Activated T-cell treated with anti-CD3 and anti-CD28 coated beads, Interleukin-2, amount 50 U/mL, for 24 hours (primary cell): ENCODE data around the gene FANCI.
A peak's percentile ranks its signal among the peaks of the same experiment; 100 is the strongest.

Experiments
- DNase-seq: peaks from one replicate; pipeline ENCODE4 v3.0.0-alpha.2; 2020
- H3K27ac Mint-ChIP-seq: 2 replicates; pipeline ENCODE4 v1.8.0; 2020; ENCODE audit warnings: mild to moderate bottlenecking, mixed read lengths
- H3K27me3 Mint-ChIP-seq: 2 replicates; pipeline ENCODE4 v1.8.0; 2020; ENCODE audit warnings: mixed read lengths
- H3K36me3 Mint-ChIP-seq: 2 replicates; pipeline ENCODE4 v1.8.0; 2020; ENCODE audit warnings: low read depth, mixed read lengths
- H3K4me1 Mint-ChIP-seq: 2 replicates; pipeline ENCODE4 v1.8.0; 2020; ENCODE audit warnings: low read depth, mixed read lengths
- H3K4me3 Mint-ChIP-seq: 2 replicates; pipeline ENCODE4 v1.8.0; 2020; ENCODE audit warnings: mild to moderate bottlenecking, moderate library complexity, mixed read lengths
- H3K9me3 Mint-ChIP-seq: 2 replicates; pipeline ENCODE4 v1.8.0; 2020; ENCODE audit warnings: mixed read lengths

The FANCI gene

DNA sequence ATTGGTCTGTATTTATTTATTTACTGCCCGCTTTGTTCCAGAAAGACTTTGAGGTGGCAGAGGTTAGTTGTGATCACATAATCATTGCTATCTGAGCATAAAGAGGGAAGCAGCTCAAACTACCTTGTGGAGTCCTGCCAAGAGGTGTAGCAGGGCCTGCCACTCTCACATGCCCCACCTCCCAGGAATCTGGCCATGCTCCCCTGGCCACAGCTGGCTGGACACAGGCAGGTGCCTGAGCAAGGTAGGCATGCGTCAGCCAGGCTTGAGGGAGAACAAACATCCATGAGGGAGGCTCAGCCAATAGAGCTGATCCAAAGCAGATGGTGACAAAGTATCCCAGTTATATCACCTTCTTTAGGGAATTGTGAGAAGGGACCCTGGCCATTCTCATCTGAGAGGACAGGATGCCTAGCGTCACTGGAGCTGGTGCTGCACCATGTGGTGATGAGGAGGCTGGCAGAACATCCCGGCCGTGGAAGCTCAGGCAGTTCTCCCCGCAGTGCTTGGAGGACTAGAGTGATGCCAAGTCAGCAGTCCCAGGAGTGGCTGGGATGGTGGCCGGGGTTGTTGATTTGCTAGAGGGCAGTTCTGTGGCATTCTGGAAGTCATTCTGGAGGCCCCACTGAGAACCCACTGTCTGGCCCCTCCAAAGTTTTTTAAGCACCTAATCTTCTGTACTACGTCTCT lies 97.7 kb downstream of the FANCI start:
- H3K27ac Mint-ChIP-seq = no peak overlapping the region
- H3K36me3 Mint-ChIP-seq = no peaks in the 10 kb centered on the region
- no peak overlapping the region for H3K4me3 Mint-ChIP-seq
- H3K27me3 Mint-ChIP-seq = peaks cover 4% of the 10 kb centered on the region
- DNase-seq = no peak
- H3K9me3 Mint-ChIP-seq = no peaks in the 10 kb centered on the region
- H3K4me1 Mint-ChIP-seq = peaks cover 12% of the 10 kb centered on the region

DNA sequence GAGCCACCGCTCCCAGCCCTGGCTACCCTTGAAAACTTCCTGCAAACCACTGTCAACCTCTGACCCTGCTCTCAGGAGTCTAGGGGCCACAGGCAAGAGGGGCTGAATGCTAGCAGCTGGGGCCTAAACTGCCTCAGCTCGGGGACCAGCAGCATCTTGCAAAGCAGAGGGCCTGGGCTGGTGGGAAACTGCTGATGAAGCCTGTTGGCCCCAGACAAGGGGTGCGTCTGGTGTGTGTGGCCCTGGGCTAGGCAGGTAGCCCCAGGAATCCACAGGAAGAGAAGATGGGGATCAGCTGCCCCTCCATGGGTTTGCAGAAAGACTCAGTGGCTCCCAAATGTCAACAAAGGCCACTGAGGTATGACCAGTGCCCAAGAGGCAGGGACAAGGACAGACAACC lies 99.1 kb downstream of the FANCI start:
- Mint-ChIP-seq H3K4me3 (no peak overlapping the region), H3K27ac (no peak overlapping the region), H3K9me3 (no peaks in the 10 kb centered on the region), H3K27me3 (peaks cover 4% of the 10 kb centered on the region), H3K36me3 (no peaks in the 10 kb centered on the region), H3K4me1 (peaks cover 5% of the 10 kb centered on the region)
- no peak for DNase-seq

DNA sequence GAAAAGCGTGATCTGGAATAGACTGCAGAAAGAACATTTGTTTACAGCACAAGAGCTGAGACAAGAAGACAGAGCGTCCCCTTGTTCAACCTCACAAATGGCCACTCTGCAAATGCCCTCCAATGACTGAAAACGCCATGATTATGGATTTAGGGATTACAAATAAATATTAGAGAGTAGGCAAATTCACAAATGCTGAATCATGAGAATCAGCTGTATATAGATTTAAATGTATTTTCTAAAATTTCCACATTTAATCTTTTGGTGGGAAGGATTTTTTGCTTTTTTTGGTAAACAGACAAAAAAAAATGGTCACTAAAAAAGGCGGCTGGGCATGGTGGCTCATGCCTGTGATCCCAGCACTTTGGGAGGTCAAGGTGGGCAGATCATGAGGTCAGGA lies 101.5 kb downstream of the FANCI start:
- Mint-ChIP-seq H3K9me3 (no peaks in the 10 kb centered on the region), H3K4me3 (no peak overlapping the region), H3K27ac (no peak overlapping the region), H3K27me3 (peaks cover 4% of the 10 kb centered on the region), H3K36me3 (no peaks in the 10 kb centered on the region), H3K4me1 (peaks cover 10% of the 10 kb centered on the region)
- no peak for DNase-seq

DNA sequence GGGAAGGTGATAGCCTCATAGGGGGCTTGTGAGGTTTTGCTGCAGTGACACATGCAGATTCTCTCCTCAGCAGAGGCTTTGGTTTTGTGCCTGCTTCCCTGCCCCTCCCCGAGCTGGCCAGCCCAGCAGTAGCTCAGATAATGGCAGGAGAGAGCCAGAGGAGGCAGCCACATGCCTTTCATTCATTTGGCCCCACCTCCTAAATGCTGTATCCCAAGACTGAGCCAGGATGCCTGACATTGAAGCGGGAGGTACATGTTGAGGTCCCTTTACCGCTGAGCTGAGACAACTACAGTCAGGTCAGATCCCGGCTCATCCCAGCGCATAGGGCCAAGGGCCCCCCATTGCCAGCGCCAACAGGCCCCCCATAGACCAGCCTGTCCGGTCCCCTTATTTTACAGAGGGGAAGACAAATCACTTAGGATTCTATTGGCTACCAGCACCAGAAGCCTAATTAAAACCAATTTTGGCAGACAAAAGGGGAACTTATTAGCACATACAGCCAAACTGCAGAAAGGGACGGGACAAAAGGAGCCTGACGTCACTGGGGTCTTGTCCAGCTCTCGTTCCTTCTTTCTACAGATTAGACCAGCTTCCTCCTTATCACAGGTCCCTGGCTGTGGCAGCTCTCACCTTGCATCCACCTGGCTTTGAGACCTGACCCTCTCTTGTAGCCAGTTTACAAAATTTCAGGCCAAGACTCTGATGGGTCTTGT lies 102.9 kb downstream of the FANCI start:
- H3K27ac Mint-ChIP-seq = no peak overlapping the region
- no peaks in the 10 kb centered on the region for H3K36me3 Mint-ChIP-seq
- no peak overlapping the region for H3K4me3 Mint-ChIP-seq
- no peak for DNase-seq
- H3K9me3 Mint-ChIP-seq = no peaks in the 10 kb centered on the region
- H3K27me3 Mint-ChIP-seq = peaks cover 11% of the 10 kb centered on the region
- H3K4me1 Mint-ChIP-seq = peaks cover 10% of the 10 kb centered on the region

DNA sequence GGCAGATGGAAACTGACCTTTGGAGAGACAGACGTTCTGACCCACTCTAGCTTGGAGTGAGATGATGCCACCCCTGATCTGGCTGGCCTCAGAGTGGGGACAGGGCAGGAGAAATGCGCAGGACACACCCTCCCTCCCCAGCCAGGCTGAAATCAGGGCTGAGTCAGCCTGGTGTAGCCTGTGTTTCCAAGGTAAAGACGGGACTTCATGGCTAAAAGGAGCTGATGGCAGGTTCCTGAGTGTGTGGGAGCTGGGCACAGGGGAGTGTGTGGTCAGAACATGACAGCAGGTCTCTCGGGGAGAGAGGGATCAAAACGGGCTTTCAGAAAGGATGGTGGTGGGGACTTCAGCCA lies 105.4 kb downstream of the FANCI start:
- H3K27me3 Mint-ChIP-seq = peaks cover 25% of the 10 kb centered on the region
- no peak overlapping the region for H3K4me3 Mint-ChIP-seq
- no peaks in the 10 kb centered on the region for H3K36me3 Mint-ChIP-seq
- H3K4me1 Mint-ChIP-seq = peaks cover 10% of the 10 kb centered on the region
- H3K9me3 Mint-ChIP-seq = no peaks in the 10 kb centered on the region
- H3K27ac Mint-ChIP-seq = no peak overlapping the region
- no peak for DNase-seq

DNA sequence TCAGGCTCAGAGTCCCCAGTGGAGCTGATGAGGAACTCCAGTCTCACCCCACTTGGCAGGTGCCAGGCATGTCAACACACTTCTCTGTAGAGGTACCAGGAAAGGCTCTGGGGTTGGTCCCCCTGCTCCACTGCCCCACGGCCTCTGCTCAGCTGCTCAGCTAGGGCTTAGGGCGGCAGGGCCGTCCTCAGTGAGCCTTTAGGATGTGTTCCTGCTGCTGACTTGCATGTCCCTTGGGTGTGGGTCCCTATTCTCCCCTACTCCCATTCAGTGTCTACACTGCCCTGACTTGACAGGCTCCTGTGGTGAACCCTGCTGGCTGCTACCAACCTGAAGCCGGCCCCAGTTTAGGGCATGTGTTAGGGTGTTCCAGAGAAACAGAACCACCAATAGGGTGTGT lies 108.7 kb downstream of the FANCI start:
- H3K4me3 Mint-ChIP-seq = no peak overlapping the region
- H3K27me3 Mint-ChIP-seq = peaks cover 50% of the 10 kb centered on the region
- H3K9me3 Mint-ChIP-seq = no peaks in the 10 kb centered on the region
- no peak for DNase-seq
- no peaks in the 10 kb centered on the region for H3K36me3 Mint-ChIP-seq
- H3K27ac Mint-ChIP-seq = no peak overlapping the region
- H3K4me1 Mint-ChIP-seq = peaks cover 10% of the 10 kb centered on the region

DNA sequence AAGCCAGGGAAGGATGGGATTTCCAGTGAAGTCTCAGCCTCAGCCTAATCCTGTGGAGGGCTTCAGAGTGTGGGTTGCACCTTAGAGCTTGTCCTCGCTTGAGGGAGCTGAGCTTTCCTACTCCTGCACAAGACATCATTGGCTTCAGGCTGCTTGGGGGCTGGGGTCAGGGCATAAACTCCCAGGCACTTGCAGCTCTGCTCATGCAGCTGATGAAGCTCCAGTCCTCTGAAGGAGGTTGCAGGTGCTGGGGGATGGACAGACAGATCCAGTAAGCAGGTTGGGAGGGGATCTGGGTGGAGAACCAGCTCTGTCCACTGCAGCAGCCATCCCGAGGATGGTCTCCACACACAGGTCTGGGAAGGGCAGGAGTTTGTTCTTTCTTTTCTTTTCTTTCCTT lies 110.2 kb downstream of the FANCI start:
- no peak for DNase-seq
- no peak overlapping the region for H3K27ac Mint-ChIP-seq
- no peaks in the 10 kb centered on the region for H3K9me3 Mint-ChIP-seq
- H3K4me1 Mint-ChIP-seq = peaks cover 11% of the 10 kb centered on the region
- no peak overlapping the region for H3K4me3 Mint-ChIP-seq
- no peaks in the 10 kb centered on the region for H3K36me3 Mint-ChIP-seq
- H3K27me3 Mint-ChIP-seq = peaks cover 63% of the 10 kb centered on the region

DNA sequence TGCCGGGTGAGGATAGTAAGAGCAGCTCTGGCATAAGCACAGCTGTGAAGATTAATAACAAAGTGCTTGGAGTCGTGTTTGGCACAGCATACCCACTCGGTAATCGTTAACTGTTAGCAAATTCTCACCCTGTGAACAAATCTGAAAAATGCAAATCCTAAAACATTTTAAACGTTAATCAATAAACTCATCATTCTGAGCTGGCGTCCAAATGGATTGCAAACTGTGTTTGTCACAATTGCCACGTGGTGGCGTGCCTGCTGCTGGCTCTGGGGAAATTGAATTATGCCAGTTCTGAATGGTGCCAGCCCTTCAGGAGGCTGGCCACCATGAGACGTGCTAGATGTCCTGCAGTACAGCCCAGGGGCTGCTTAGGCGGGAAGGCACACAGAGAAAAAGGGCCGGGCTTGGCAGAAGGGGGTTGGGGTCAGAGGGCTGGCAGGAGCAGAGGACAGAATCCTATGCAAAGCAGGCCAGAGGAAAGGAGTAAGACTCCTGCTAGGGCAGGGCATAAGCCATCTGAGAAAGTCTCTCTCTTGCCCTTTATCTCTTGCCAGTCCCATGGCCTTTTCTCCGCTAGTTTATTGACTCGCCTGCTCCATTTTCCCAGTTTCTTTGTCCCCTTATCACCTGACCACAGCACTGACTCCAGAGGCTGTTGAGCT lies 113.0 kb downstream of the FANCI start:
- H3K27me3 Mint-ChIP-seq = peaks cover 82% of the 10 kb centered on the region
- H3K9me3 Mint-ChIP-seq = no peaks in the 10 kb centered on the region
- no peaks in the 10 kb centered on the region for H3K36me3 Mint-ChIP-seq
- peaks cover 16% of the 10 kb centered on the region for H3K4me1 Mint-ChIP-seq
- H3K4me3 Mint-ChIP-seq = no peak overlapping the region
- DNase-seq = no peak
- H3K27ac Mint-ChIP-seq = no peak overlapping the region

DNA sequence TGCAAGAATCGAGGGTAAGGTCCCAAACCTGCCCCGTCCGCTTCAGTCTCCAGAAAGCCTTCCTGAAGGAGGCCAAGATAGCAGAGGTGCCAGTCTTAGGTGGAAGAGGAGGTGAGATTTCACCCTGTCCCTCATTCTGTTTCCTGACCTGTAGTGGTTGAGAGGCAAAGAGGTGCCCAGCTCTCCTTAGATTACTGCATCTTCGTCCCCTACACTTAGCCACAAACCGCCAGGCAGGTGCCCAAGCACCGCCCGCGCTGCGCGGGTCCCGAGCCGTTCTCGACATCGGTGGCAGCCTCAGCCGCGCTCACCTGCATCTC lies 114.6 kb downstream of the FANCI start:
- peaks cover 89% of the 10 kb centered on the region for H3K27me3 Mint-ChIP-seq
- no peaks in the 10 kb centered on the region for H3K9me3 Mint-ChIP-seq
- no peaks in the 10 kb centered on the region for H3K36me3 Mint-ChIP-seq
- peaks cover 21% of the 10 kb centered on the region for H3K4me1 Mint-ChIP-seq
- DNase-seq = no peak
- no peak overlapping the region for H3K4me3 Mint-ChIP-seq
- no peak overlapping the region for H3K27ac Mint-ChIP-seq

DNA sequence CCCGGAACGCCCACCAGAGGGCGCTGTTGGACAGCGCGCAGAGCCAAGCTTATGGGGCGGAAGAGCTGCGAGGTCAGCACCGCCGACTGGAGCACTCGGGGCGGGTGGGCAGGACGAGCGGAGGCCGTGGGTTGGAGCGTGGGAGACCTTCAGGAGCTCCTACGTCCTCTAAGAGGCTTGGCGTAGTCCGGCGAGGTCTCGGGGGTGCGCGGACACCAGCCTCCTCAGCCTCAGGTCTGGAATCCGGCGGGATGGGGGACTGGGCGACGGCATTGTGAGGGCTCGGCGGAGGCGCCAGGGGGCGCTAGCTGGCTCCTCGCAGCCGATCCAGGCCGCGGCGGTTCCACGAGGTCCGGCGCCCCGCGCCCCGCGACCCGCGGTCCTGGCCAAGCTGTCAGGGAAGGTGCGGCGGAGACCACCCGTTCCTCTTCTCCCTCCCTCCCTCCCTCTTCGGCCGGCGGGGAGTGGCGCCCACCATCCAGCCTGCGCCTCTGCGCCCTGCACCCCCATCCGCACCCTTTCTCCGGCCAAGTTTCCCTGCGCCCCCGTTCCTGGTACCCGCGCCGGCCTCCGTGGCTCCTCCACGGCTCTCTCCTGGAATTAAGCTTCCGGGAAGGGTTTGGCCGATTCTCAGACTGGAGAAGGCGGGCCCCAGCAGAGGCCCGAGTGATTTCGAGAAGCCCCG lies 115.1 kb downstream of the FANCI start:
- H3K27me3 Mint-ChIP-seq = peaks cover 89% of the 10 kb centered on the region
- DNase-seq = peak; percentile 91
- H3K9me3 Mint-ChIP-seq = no peaks in the 10 kb centered on the region
- peak overlapping the region; percentile 57 for H3K27ac Mint-ChIP-seq
- H3K4me3 Mint-ChIP-seq = peak overlapping the region; percentile 75
- peaks cover 21% of the 10 kb centered on the region for H3K4me1 Mint-ChIP-seq
- no peaks in the 10 kb centered on the region for H3K36me3 Mint-ChIP-seq

DNA sequence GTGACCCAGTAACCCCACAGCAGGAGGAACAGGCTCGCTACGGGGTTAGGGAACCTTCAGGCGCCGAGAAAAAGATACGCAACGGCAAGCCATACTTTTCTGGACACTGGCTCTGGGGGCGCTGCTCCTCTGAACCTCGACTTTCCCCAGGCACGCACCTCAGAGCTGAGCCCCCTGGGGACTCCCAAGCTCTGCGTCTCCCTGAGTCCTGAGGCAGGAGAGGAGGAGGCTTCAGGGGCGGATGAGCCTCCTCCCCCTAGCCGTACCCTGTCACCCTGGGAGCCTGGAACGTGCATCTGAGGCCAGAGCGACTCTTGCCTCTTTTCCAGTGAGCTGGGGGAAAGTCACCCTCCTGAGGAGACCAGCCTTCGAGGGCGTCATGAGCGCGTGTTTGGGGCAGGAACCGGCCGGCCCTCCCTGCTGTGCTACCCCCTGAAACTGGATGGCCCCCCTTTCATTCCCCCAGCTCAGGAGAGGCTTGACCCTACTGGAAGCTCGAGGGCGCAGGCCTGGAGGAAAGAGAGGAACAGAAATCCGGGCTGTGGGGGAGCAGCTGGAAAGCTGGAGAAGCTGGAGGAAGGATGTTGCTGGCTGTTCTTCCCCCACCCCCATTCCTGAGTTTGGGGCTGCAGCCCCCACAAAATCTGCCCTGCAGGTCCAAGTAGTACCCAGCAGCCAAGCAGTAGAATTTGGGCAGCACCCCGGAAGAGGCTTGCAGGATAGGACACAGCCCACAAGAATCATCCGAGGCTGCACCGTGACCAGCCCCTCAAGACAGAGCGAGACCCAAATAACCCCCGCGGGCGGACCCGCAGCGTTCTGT lies 115.9 kb downstream of the FANCI start:
- H3K4me3 Mint-ChIP-seq = peak overlapping the region; percentile 20
- no peaks in the 10 kb centered on the region for H3K36me3 Mint-ChIP-seq
- no peak for DNase-seq
- H3K4me1 Mint-ChIP-seq = peaks cover 21% of the 10 kb centered on the region
- no peaks in the 10 kb centered on the region for H3K9me3 Mint-ChIP-seq
- peaks cover 92% of the 10 kb centered on the region for H3K27me3 Mint-ChIP-seq
- no peak overlapping the region for H3K27ac Mint-ChIP-seq

DNA sequence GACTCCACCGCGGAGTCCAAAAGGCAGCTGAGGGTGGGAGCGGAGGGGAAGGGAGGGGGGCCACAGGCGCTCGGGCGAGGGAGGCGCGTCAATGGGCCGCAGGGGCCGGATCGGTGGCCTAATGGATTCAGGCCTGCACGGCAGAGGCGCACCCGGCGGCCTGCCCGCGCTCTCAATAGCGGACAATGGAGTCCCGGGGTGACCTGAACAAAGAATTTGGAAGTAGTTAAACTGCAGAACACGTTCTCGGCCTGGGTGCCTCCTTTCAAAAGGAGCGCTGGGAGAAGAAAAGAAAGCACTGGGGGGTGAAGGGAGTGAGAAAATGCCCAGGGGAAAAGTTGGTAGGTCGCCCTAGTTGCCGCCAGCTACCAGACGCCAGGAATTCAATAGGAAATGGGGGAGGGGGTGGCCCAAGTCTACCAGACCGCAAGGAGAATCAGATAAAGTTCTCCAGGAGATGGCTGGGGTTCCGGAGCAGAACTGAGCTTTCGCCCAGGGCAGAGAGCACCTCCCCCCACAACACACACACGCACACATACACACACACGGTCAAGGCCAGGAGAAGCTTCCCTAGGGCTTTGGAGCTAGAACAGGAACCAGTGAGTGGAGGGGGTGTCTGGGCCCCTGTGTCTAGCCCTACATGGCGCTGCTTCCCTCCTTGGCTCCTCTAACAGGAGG lies 116.7 kb downstream of the FANCI start:
- Mint-ChIP-seq H3K36me3 (no peaks in the 10 kb centered on the region), H3K27me3 (peaks cover 93% of the 10 kb centered on the region), H3K27ac (no peak overlapping the region), H3K4me3 (no peak overlapping the region), H3K4me1 (peaks cover 21% of the 10 kb centered on the region), H3K9me3 (no peaks in the 10 kb centered on the region)
- no peak for DNase-seq

DNA sequence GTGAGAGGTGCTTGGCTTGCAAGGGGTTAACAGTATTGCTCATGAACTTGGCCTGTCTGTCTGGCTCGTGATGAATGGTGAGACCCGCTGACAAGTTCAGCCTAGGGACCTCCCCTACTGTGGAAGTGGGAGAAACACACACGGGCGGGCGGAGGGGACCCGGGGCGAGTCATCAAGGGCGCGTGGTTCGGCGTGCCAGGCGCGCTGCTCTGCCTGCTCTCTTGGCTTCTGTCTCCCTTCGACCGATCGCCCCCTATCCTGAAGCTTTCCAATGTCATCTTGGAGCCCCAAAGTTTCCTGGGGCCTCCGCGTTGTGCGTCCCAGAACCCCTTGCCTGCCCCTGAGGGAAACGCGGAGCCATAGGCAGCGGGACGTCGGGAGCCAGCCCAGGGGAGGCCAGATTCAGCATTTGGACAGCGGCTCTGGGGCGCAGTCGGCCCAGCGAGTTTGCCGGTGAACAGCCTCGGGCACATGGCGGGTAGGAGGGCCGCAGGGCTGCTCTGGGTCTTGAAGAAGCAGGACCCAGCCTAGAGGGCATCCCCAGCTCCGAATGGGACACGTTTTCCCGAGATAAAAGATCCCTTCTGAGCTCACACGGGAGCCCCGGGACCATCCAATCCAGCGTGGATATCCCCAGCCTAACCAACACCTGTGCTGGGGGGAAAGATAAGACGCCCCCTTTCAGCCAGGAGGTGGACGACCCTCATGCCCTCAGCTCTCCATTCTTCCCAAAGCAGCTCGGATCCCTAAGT lies 117.8 kb downstream of the FANCI start:
- Mint-ChIP-seq H3K9me3 (no peaks in the 10 kb centered on the region), H3K4me1 (peaks cover 22% of the 10 kb centered on the region), H3K27me3 (peaks cover 93% of the 10 kb centered on the region), H3K27ac (no peak overlapping the region), H3K4me3 (peak overlapping the region; percentile 20), H3K36me3 (no peaks in the 10 kb centered on the region)
- DNase-seq = peak; percentile 78
